ENCODE data around the gene SLC24A4. TPM values are rescaled to one million over a fixed set of nuclear protein-coding genes. Genes with fewer than 3 reads are reported as not detected.

SLC24A4 gene
- total and polyA plus RNA-seq, 2 donors (not counting 3 experiments of a cell fraction or from before 2014, with no cell fraction given) = 0.07 to 0.08 TPM

- Histone ChIP-seq H3K4me3 (replicated peaks in 1 of 3; ENCODE audit: insufficient read depth in 1 of 3, low read depth in 1 of 3, low read length in 3 of 3) (no peak overlapping the region), H3K27ac (ENCODE audit: insufficient read depth, low read depth, low read length) (no peak overlapping the region), H3K9me1 (replicated peaks; ENCODE audit: control insufficient read depth, extremely low read depth, insufficient read depth, low read length) (no peaks in the 10 kb centered on the region), H2AFZ (ENCODE audit: low read depth, low read length) (no peak overlapping the region), H3K4me1 (ENCODE audit: control insufficient read depth, extremely low read depth, insufficient read depth, low read length) (no peaks in the 10 kb centered on the region), H3K4me2 (ENCODE audit: insufficient read depth, low read length) (no peak overlapping the region), H3K9me3 (replicated peaks; ENCODE audit: control insufficient read depth, insufficient read depth, low read length) (no peaks in the 10 kb centered on the region), H3K9ac (replicated peaks; ENCODE audit: extremely low read depth, insufficient read depth, low read length) (no peak overlapping the region), H3K27me3 (ENCODE audit: control insufficient read depth in 2 of 2, insufficient read depth in 2 of 2, low read length in 2 of 2) (no peaks in the 10 kb centered on the region), H3K36me3 (ENCODE audit: control insufficient read depth in 2 of 2, extremely low read depth in 1 of 2, insufficient read depth in 2 of 2, low read length in 2 of 2) (no peaks in the 10 kb centered on the region), H4K20me1 (replicated peaks; ENCODE audit: control insufficient read depth, extremely low read depth, insufficient read depth, low read length) (no peaks in the 10 kb centered on the region), H3K79me2 (ENCODE audit: control insufficient read depth, insufficient read depth, low read length) (no peaks in the 10 kb centered on the region)
- no peak for DNase-seq (ENCODE audit: low read depth, low spot score)
- CTCF ChIA-PET = no interaction called here
- POLR2A ChIA-PET = no interaction called here
- intact Hi-C loops (cut with micrococcal nuclease) (no loop called here), dilution Hi-C loops (cut with MboI; ENCODE audit: extremely low pct_ligation_motif_present, low sequenced_read_pairs) (no loop called here)
- TF ChIP-seq JUN (IDR thresholded peaks at IDR 0.05; ENCODE audit: borderline replicate concordance, insufficient read depth, insufficient read length, low read depth) = no peak
- no peak for TF ChIP-seq FOS (IDR thresholded peaks at IDR 0.05; ENCODE audit: borderline replicate concordance, insufficient read depth, low read length)
- TF ChIP-seq GATA2 (IDR thresholded peaks at IDR 0.05; ENCODE audit: insufficient read depth, insufficient read length, low read depth, low read length) = no peak
- TF ChIP-seq MAX (IDR thresholded peaks at IDR 0.05; ENCODE audit: insufficient read depth, insufficient read length) = no peak
- TF ChIP-seq MYC (IDR thresholded peaks at IDR 0.05; ENCODE audit: low read depth, low read length) = no peak
- TF ChIP-seq CTCF (IDR thresholded peaks at IDR 0.05; ENCODE audit: extremely low read depth in 1 of 2, insufficient read depth in 1 of 2, low read depth in 1 of 2, low read length in 2 of 2) = no peak
- TF ChIP-seq EZH2 (IDR thresholded peaks at IDR 0.05; ENCODE audit: borderline replicate concordance, low read depth, low read length, severe bottlenecking) = no peak
- no peak for TF ChIP-seq POLR2AphosphoS5 (IDR thresholded peaks at IDR 0.05; ENCODE audit: insufficient read depth, low read depth, low read length)
- no peak for TF ChIP-seq POLR2A (IDR thresholded peaks at IDR 0.05; ENCODE audit: low read depth, low read length)
- no TSS peak for BruUV-seq (replicated peaks)
- FAIRE-seq = no peak
These were observed 14.2 kb upstream of the SLC24A4 start for GRCh38 chr14:92308716-92309115.

Data from endothelial cell of umbilical vein (primary cell).